HTERT RPE-1 (cell line): ENCODE data around the gene CNDP1.
"Not testable (repeated sequence)": the region's sequence is repeated elsewhere in the genome, so short reads cannot be mapped to it uniquely, and the experiment has no call there.

Experiments used
- in situ Hi-C: fragments of 300-500 bp; cut with MboI; formaldehyde crosslinking; loops from 4 replicates; pipeline ENCODE4 v1.14.3; 2020; ENCODE audit warnings: low sequenced_read_pairs

CNDP1 gene

DNA sequence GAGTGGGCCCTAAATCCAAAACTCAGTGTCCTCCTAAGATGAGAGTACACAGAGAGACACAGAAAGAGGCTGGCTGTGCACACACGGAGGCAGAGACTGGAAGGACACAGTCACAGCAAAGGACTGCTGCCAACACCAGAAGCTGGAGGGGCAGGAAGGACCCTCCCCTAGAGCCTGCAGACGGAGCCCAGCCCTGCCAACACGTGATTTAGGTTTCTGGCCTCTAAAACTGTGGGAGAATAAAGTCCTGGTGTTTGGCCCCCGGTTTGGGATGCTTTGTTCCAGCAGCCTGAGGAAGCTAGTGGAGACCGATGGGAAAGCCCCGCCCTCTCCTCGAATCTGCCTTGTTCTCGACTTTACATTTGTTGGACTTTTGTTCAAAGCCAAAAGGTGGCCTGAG lies 10.6 kb downstream of the CNDP1 start:
- in situ Hi-C loops, result no loop called here

DNA sequence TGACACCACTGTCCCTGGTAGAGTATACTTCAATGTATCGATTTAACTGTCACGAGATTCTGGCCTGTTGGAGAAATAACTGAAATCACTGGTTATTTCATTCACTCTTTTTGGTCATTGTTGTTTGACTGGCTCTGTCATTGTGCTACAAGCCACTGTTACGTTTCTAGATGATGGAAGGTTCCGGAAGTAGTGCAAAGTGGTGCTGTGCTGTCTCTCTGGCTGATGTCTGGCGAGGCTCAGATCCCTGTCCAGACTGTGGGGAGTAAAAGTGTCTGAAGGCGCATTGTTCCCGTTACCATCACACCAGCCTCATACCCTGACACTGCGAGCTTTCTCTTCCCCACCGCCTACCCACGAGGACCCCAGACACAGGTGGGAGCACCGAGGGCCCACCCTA lies 11.7 kb downstream of the CNDP1 start:
- in situ Hi-C loops, result no loop called here

DNA sequence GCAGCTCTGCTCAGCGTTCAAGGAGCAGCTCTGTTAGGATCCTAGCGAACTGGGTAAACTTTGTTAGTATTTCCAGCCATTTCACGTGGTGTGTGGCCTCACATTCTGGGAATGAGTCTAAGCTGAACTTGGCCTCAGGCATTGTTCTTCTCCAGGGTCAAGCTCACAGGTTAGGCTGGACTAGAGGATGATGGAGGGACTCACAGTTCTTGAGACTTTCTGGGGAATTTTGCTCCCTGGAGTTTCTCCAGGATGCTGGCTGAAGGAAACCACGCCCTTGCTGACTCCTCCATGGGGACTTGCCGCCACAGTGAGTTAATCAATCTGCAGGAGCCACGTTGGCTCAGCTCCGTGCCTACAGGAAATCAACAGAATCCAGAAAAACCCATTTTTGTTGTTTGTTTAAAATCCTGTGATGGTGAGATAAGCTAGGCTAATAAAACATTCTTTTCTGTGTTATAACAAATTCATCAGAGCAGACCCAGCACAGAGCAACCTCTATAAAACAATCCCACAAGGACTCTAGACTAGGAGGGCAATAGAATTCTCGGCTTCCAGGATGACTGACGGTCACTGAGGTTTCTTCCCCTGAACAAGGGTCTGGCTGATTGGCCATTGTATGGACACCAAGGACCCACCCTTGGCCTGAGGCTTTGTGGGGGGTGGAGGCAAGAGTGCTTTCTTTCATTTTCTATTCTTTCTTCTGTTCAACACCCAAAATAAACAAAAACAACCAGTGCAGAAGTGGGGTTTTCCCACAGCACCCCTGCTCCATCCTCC lies 12.6 kb downstream of the CNDP1 start:
- in situ Hi-C loops, result no loop called here

DNA sequence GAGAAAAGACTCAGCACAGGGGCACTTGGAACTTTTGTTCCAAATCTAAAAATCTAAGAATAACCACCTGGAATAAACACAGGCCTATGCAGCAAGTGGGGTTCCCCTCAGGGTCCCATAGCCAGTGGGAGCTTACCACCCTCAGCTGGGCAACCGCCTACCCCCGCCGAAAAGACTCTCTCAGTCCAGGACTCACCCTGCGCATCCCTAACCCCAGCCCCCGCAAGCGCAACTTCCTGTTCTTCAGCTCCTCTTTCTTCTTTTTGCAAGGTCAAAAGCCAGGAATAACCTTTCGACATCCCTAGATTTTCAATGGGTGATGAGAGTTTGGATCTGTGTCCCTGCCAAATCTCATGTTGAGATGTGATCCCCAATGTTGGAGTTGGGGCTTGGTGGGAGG lies 13.6 kb downstream of the CNDP1 start:
- in situ Hi-C loops, result no loop called here

DNA sequence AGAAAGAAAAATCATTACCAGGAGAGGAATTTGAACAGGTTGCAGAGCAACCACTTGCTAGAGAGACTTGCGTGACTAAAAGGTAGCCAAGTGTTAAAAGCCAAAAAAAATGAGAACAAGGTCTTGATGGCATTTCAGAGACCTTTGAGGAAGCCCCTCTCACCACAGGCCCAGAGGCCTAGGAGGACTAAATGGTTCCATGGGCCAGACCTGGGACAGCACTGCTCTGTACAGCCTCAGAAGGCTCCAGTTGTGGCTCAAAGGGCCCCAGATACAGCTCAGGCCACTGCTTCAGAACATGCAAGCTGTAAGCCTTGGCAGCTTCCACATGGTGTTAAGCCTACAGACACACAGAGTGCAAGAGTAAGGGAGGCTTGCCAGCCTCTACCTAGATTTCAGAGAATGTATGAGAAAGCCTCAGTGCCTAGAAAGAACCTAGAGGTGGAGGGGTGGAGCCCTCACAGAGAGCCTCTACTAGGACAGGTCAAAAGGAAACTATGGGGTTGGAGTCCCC lies 15.3 kb downstream of the CNDP1 start:
- in situ Hi-C loops, result no loop called here

DNA sequence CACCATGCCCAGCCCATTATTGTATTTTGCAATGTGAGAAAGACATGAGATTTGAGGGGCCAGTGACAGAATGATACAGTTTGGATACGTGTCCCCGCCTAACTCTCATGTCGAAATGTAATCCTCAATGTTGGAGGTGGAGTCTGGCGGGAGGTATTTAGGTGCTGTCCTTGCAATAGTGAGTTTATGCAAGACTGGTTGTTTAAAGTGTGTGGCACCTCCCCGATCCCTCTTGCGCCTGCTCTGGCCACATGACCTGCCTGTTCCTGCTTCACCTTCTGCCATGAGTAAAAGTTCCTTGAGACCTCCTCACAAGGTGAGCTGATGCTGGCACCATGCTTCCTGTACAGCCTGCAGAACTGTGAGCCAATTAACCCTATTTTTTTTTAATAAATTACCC lies 16.6 kb downstream of the CNDP1 start:
- in situ Hi-C loops, result no loop called here

DNA sequence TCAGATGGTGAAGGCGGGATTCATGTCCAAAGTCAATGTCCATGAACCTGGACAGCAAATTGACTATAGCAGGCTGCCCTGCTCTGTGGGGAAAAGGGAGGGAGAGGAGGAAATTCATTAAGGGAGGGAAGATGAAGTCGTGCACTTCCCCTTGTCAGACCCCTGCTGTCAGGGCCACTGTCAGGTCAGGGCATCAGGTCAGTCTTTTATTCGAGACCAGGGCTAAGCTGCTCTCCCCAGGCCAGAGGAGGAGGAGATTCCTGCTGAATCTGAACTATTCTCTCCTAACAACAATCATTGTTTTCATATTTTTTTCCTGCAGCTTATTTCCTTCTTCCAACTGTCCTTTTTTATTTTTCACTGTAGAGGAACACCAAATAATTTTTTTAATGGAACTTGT lies 17.2 kb downstream of the CNDP1 start:
- in situ Hi-C loops, result no loop called here

DNA sequence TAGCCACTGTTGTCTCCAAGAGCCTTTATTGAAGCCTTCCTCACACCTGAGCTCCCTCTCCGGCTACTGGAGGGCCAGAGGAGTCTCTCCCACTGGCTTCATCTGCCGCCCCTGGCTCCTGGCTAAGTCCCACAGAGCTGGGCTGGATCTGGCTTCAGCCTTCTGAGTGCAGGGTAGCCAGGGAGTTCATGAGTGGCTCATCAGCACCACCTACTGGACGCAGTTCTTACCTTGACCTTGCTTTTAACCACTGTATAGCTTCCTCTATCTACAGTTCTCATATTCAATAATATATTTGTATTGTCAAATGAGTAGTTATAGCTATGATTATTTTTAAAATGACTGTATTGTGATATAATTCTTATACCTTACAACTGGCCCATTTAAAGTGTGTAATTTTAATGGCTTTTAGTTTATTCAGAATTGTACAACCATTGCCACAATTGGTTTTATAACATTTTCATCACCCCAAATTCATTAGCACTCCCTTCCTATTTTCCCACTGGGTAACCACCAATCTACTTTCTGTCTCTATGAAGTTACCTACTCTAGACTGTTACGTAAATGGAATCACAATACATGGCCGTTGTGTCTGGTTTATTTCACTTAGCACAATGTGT lies 17.7 kb downstream of the CNDP1 start:
- in situ Hi-C loops, result no loop called here

DNA sequence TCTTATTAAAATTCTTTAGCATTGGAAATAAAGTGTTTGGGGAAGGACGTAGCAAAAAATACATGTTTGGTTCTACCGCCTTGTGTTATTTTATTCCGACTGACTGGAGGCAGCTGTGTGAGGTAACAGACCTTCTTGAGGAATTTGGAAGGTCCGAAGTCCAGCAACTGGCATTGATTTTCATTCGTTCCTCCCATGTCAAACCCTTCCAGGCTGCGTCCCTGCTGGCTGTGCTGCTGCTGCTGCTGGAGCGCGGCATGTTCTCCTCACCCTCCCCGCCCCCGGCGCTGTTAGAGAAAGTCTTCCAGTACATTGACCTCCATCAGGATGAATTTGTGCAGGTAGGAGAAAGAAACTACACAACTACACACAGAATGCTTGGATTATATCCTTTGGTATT lies 21.8 kb downstream of the CNDP1 start:
- in situ Hi-C loops, result no loop called here

DNA sequence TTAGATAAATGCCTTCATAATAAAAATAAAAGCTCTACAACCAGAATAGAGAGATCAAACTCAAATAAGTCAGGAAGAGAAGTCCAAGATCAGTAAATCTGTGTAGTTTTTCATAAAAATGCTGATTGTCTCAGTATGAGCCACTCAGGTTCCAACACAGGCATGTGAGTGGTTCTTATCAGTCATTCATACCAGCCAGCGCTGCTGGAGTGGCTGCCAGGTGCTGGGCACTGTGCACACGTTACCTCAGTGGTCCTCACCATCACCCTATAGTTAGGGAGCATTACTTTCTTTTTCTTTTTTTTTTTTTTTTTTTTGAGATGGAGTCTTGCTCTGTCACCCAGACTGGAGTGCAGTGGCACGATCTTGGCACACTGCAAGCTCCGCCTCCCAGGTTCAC lies 23.8 kb downstream of the CNDP1 start:
- in situ Hi-C loops, result no loop called here

DNA sequence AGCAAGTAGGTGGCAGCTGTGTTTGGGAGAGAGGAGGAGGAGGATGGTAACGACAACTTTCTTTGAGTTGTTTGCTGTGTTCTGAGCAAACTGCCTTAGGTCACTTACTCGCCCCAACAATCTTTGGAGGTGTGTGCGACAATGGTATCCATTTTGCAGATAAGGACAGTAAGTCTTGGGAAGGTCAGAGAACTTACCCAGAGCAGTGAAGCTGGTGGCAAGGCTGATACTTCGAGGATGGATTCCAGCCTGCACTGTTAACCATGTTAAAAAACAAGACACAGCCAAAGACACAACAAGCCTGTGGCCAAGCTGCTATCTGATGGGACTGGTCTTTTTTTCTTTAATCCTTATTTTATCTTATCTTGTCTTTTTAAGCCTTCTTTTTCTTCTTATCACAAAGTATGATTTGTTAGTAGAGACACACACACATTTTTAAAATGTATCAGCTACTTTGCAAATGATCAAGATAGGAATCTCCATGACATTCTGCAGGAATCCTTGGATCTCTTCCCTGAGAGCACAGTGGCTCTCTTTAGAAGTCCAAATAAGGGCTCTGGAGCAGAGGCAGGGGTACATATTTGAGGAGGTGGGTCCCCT lies 27.9 kb downstream of the CNDP1 start:
- in situ Hi-C loops, result no loop called here

DNA sequence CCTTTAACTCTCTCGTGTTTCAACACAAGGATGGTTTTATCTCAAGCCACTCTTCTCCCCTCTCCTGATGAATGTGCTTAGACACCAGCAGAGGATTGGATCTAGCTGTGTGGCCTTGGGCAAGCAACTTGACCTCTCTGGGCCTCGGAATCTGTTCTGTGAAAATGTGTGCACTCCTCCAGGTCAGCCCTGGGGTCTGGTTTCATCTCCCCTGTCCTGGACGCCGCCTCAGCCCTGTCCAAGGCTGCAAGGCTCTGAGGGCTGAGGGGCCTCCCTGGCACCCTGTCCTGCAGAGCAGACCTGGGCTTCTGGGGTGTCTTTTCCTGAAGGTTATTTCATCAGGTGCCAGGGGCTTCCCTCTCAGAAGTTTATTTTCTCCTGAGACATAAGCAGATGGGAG lies 28.5 kb downstream of the CNDP1 start:
- in situ Hi-C loops, result no loop called here

DNA sequence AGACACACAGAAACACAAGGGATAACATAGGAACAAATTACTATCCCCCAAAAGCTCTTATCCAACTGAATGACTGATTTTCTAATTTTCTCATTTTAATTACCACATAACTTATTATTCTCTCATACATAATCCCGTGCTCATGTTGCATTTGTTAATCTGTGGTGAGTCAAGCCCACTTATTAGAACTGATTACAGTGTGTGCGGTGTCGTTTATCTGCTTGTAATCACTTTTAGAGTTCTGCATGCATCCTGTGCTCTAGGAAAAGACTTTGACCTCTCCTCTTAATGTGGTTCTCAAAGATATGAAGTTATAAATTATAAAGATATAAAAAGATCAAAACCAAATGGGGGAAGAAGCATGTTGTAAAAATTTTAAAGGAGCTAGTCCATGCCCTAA lies 29.7 kb downstream of the CNDP1 start:
- in situ Hi-C loops, result no loop called here

DNA sequence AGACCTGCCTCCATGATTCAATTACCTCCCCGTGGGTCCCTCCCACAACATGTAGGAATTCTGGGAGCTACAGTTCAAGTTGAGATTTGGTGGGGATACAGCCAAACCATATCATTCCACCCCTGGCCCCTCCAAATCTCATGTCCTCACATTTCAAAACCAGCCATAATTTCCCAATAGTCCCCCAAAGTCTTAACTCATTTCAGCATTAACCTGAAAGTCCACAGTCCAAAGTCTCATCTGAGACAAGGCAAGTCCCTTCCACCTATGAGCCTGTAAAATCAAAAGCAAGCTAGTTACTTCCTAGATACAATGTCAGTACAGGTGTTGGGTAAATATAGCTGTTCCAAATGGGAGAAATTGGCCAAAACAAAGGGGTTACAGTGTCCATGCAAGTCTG lies 30.9 kb downstream of the CNDP1 start:
- in situ Hi-C loops, result not testable (repeated sequence)

DNA sequence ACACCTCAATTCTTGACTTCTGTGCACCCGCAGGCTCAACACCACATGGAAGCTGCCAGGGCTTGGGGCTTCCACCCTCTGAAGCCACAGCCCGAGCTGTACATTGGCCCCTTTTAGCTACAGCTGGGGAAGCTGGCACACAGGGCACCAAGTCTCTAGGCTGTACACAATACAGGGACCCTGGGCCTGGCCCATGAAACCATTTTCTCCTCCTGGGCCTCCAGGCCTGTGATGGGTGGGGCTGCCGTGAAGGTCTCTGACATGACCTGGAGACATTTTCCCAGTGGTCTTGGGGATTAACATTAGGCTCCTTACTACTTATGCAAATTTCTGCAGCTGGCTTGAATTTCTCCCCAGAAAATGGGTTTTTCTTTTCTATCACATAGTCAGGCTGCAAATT lies 31.7 kb downstream of the CNDP1 start:
- in situ Hi-C loops, result not testable (repeated sequence)

DNA sequence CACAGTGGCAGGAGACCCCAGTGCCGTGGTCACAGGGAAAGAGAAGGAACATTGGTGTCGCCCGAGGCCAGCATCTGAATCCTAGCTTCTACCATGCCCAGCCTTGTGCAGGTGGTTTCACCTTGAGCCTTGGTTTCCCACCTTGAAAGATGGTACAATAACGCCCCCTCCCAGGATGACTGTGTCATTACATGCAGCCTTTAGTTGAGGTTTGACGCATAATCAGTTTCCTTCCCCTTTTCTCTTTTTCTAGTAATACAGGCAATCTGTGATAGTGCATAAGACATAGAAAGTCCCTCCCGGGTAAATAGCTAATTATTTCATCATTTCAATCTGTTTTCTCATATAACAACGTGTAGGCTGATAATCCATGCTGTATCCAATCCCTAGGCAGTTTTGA lies 33.5 kb downstream of the CNDP1 start:
- in situ Hi-C loops, result no loop called here

DNA sequence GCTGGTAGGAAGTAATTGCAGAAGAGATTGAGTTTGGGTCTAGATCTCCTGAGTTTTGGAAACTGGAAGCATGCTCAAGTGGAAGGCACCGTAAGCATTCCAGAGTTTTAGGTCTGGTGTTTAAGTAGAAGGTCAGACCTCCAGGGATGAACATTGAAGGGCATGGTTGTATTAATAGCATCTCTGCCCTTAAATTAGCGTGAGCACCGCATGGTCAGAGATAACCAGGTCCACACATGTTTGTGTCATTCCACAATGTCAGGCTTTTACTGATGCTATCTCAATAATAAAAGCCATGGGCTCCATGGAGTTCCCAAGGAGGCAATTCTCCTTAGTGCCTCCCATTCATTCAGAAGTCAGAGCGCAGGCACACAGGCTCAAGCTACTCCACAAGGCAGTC lies 35.1 kb downstream of the CNDP1 start:
- in situ Hi-C loops, result no loop called here

DNA sequence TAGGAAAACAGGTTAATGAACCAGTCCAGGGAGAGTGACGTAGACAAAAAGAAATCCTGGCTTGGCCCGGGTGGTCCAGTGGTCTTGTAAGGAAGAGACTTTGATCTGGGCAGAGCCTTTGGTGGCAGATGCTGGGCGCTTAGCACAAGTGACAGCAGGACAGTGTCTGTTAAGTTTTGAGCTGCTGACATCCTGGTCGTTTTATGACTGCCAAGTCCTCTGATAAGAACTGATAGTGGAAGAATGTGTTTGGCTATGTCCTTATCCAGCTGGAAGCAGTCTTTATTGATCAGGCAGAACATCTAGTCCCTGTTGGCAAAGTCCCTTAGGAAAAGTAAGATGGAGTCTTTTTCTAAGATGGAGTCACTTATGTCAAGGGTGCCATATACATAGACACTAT lies 36.0 kb downstream of the CNDP1 start:
- in situ Hi-C loops, result no loop called here

DNA sequence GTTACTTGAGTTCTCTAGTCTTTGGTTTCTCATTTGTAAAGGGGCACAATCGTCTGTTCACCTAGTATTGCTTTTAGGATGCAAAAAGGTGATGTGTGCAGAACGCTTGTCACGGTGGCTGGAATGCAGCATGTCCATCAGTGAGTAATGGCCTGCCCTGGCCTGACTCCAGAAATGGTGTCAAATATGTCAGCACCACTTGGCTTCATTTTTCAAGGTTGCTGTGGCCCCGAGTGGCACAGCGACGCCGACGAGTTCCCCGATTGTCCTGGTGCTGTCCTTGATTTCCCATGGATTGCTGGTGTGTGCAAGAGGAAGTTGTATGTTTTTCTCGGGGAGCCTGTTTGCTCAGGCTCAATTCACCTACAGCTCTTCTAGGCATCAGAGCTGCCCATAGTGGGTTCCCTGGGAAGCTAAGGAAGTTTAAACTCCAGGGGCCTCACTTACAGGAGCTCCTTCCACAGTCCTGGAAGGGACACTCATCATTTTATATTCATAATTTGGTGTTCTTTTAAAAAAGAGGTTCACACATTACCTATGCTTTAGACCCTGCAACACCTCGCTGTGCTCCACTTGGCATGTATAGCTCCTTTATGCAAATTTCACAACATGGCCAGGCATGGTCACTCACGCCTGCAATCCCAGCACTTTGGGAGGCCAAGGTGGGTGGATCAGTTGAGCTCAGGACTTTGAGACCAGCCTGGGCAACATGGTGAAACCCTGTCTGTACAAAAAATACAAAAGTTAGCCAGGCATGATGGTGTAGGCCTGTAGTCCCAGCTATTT lies 37.8 kb downstream of the CNDP1 start:
- in situ Hi-C loops, result no loop called here

DNA sequence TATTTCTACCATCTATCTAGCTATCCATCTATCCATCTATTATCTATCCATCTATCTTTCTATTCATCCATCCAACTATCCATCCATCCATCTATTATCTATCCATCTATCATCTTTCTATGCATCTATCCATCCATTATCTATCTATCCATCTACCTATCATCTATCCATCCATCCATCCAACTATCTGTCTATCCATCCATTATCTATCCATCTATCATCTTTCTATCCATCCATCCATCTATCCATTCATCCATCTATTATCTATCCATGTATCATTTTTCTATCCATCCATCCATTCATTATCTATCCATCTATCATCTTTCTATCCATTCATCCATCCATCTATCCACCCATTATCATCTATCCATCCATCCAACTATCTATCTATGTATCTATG lies 38.8 kb downstream of the CNDP1 start:
- in situ Hi-C loops, result no loop called here

DNA sequence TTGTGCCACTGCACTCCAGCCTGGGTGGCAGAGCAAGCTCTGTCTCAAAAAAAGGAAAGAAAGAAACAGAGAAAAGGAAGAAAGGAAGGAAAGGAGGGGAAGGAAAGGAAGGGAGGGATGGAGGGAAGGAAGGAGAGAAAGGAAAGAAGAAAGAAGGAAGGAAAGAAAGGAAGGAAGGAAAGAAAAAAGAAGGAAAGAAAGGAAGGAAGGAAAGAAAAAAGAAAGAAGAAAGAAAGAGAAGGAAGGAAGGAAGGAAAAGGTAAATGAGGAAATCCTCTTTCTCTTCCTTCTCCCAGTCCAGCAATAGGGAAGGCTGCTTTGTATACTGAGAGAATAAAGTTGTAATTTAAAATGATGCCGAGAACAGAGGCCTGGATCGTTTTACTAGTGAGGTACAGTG lies 40.6 kb downstream of the CNDP1 start:
- in situ Hi-C loops, result no loop called here
